ENCODE measurements around the gene ABL1.
"Not testable (repeated sequence)": the region's sequence is repeated elsewhere in the genome, so short reads cannot be mapped to it uniquely, and the experiment has no call there.

ABL1 gene

GRCh38 chr9:130904070-130905044 lies 69.3 kb downstream of the ABL1 start:
- TF ChIP-seq, protein P1, sequence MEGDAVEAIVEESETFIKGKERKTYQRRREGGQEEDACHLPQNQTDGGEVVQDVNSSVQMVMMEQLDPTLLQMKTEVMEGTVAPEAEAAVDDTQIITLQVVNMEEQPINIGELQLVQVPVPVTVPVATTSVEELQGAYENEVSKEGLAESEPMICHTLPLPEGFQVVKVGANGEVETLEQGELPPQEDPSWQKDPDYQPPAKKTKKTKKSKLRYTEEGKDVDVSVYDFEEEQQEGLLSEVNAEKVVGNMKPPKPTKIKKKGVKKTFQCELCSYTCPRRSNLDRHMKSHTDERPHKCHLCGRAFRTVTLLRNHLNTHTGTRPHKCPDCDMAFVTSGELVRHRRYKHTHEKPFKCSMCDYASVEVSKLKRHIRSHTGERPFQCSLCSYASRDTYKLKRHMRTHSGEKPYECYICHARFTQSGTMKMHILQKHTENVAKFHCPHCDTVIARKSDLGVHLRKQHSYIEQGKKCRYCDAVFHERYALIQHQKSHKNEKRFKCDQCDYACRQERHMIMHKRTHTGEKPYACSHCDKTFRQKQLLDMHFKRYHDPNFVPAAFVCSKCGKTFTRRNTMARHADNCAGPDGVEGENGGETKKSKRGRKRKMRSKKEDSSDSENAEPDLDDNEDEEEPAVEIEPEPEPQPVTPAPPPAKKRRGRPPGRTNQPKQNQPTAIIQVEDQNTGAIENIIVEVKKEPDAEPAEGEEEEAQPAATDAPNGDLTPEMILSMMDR (IDR thresholded peaks at IDR 0.05; ENCODE audit: low read depth, low read length): no peak

DNA sequence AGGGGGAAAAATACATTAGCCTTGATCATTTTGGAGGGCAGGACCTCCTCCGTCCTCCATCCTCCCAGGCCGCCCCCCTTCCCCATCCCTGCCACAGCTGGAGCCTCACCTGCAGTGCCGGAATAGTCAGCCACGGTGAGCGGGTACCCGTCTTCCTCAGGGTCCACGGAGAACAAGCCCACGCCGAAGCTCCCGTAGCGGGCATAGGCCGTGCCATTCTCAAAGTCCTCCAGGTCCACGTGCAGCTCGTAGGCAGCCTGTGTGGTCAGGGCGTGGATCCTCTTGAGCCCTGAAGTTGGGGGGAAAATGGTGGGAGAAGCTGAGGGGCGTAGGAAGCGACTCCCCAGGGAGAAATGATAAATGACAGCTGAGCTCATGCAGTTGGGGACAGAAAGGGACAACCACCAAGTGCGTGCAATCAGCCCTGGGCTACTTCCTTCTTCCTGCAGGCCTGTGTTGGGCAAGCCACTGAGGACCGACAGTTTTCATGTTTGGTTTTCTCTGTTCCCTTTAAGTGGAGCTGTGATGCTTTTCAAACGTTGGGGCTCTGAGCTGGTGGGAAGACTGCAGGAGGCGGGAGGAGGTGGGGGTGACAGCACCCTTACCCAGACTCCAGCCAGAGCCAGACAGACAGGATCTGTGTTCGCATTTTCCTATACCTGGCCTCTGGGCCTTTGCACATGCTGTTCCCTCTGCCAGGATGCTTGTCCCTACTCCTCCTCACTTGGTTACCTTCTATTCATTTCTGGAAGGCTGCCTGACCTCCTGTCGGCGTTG lies 70.3 kb downstream of the ABL1 start:
- TF ChIP-seq, protein P1 (IDR thresholded peaks at IDR 0.05; ENCODE audit: low read depth, low read length): no peak
- DNase-seq (ENCODE audit: extremely low read depth, low read depth): no peak

More at GRCh38 chr9:130904070-130905044, 69.3 kb downstream of the ABL1 start:
- DNase-seq (ENCODE audit: extremely low read depth, low read depth): no peak

DNA sequence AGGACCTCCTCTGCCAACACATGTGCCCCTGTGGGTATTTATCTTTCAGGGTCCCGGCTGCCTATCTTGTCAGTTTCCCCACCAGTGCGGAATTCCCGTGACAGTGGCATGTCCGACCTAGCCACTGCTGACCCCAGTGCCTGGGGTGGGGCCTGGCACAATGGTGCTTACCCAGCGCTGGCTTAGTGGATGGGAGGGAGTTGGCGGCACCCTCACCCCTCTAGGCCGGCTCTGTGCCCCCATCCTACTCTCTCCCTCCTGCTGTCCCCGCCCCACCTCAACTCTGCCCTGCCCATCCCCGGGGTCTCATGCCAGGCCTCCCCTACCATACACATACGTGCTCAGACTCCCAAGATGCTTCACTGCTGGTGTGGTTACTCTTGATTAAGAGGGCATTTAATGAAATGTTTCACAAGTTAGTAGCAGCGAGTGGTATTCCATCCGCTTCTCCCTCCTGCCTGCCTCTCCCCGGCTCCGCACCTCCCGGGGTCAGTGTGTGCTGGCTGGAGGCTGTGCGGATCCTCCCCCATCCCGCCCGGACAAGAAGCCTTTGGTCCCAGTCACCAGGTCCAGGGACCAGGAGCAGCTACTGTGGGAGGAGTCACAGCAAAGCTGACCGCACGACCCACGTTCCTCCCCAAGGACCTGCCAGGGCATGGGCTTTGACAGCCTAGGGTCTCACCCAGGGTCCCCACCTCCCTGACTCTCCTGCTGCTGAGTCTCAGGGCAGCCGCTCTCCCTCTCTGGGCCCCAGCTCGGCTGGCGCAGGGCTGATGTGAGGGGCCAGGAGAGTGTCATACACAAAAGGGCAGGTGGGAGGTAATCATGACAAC lies 71.1 kb downstream of the ABL1 start:
- TF ChIP-seq, protein P1 (IDR thresholded peaks at IDR 0.05; ENCODE audit: low read depth, low read length): no peak
- no peak for DNase-seq (ENCODE audit: extremely low read depth, low read depth)

- TF ChIP-seq, protein P1 (IDR thresholded peaks at IDR 0.05; ENCODE audit: low read depth, low read length): no peak
These were observed 71.8 kb downstream of the ABL1 start for GRCh38 chr9:130906735-130907416.

GRCh38 chr9:130908146-130908877 lies 73.3 kb downstream of the ABL1 start:
- TF ChIP-seq, protein P1 (IDR thresholded peaks at IDR 0.05; ENCODE audit: low read depth, low read length): no peak
- DNase-seq (ENCODE audit: extremely low read depth, low read depth): no peak

More at GRCh38 chr9:130906735-130907416, 71.8 kb downstream of the ABL1 start:
- DNase-seq (ENCODE audit: extremely low read depth, low read depth): no peak

- TF ChIP-seq, protein P1 (IDR thresholded peaks at IDR 0.05; ENCODE audit: low read depth, low read length): no peak
- DNase-seq (ENCODE audit: extremely low read depth, low read depth): no peak
These were observed 73.9 kb downstream of the ABL1 start for GRCh38 chr9:130908878-130909355.

- not testable (repeated sequence) for DNase-seq (ENCODE audit: extremely low read depth, low read depth)
These were observed 75.0 kb downstream of the ABL1 start for GRCh38 chr9:130910041-130910440.

DNA sequence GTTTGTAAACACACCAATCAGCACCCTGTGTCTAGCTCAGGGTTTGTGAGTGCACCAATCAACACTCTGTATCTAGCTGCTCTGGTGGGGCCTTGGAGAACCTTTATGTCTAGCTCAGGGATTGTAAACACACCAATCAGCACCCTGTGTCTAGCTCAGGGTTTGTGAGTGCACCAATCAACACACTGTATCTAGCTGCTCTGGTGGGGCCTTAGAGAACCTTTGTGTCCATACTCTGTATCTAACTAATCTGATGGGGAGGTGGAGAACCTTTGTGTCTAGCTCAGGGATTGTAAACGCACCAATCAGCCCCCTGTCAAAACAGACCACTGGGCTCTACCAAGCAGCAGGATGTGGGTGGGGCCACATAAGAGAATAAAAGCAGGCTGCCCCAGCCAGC lies 75.6 kb downstream of the ABL1 start:
- not testable (repeated sequence) for DNase-seq (ENCODE audit: extremely low read depth, low read depth)

Measured in AG09319 (cell line).